WTC11 (cell line): Measurements from ENCODE around the gene HSD17B8.

Source experiments
- CDX4 ChIP-seq: fragments of 250-450 bp; sonication (Bioruptor Pico); IDR thresholded peaks from 2 replicates; pipeline ENCODE4 v1.9.0; 2021; ENCODE audit warnings: moderate library complexity, mild to moderate bottlenecking, inconsistent platforms, borderline replicate concordance
- CTCF ChIP-seq: fragments of 200-600 bp; IDR thresholded peaks from 2 replicates; pipeline ENCODE4 v1.8.0; 2022; ENCODE audit warnings: antibody characterized with exemption
- FOXJ3 ChIP-seq: sonication (generic); formaldehyde crosslinking; IDR thresholded peaks from 2 replicates; pipeline ENCODE4 v1.9.0; 2021; ENCODE audit warnings: missing genetic modification reagents, mild to moderate bottlenecking, borderline replicate concordance
- MAX ChIP-seq: sonication (generic); formaldehyde crosslinking; IDR thresholded peaks from 2 replicates; pipeline ENCODE4 v1.8.0; 2022; ENCODE audit warnings: mild to moderate bottlenecking, missing genetic modification reagents
- SMAD3 ChIP-seq: sonication (generic); formaldehyde crosslinking; IDR thresholded peaks from 2 replicates; pipeline ENCODE4 v1.8.0; 2022; ENCODE audit warnings: missing genetic modification reagents, mild to moderate bottlenecking, borderline replicate concordance
- TEAD4 ChIP-seq: sonication (generic); formaldehyde crosslinking; IDR thresholded peaks from 2 replicates; pipeline ENCODE4 v1.8.0; 2022; ENCODE audit warnings: mild to moderate bottlenecking, missing genetic modification reagents
- ZNF232 ChIP-seq: sonication (generic); formaldehyde crosslinking; IDR thresholded peaks from 2 replicates; pipeline ENCODE4 v1.8.0; 2022; ENCODE audit warnings: mild to moderate bottlenecking, missing genetic modification reagents
- TF ChIP-seq, protein P1 (sequence below): sonication (generic); formaldehyde crosslinking; IDR thresholded peaks from 2 replicates; pipeline ENCODE4 v1.8.1; 2023; ENCODE audit warnings: mild to moderate bottlenecking, missing genetic modification reagents, borderline replicate concordance

DNA sequence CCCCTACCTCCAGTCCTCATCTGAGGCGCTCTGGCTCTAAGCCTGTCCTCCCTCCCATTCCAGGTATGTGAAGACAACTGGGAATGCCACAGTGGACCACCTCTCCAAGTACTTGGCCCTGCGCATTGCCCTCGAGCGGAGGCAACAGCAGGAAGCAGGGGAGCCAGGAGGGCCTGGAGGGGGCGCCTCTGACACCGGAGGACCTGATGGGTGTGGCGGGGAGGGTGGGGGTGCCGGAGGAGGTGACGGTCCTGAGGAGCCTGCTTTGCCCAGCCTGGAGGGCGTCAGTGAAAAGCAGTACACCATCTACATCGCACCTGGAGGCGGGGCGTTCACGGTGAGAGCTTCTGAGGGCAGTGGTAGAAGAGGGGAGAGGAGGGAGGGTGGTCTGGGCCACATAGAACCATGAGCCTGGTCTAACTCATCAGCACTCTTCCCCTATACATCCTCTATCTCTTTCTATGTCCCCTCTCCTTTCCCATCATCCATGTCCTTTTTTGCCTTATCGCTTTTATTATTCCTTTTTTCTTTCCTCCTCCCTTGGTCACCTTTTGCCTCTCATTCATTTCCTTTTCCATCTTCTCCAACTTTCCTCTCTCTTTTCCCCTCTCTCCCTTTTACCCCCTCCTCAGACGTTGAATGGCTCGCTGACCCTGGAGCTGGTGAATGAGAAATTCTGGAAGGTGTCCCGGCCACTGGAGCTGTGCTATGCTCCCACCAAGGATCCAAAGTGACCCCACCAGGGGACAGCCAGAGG is 7.4 kb downstream of the HSD17B8 start:
- TF ChIP-seq TEAD4 (no peak), MAX (CRISPR knock-in tag) (no peak), SMAD3 (no peak), FOXJ3 (CRISPR knock-in tag) (no peak), CTCF (no peak), CDX4 (CRISPR knock-in tag) (no peak), ZNF232 (CRISPR knock-in tag) (no peak)
- TF ChIP-seq, protein P1, sequence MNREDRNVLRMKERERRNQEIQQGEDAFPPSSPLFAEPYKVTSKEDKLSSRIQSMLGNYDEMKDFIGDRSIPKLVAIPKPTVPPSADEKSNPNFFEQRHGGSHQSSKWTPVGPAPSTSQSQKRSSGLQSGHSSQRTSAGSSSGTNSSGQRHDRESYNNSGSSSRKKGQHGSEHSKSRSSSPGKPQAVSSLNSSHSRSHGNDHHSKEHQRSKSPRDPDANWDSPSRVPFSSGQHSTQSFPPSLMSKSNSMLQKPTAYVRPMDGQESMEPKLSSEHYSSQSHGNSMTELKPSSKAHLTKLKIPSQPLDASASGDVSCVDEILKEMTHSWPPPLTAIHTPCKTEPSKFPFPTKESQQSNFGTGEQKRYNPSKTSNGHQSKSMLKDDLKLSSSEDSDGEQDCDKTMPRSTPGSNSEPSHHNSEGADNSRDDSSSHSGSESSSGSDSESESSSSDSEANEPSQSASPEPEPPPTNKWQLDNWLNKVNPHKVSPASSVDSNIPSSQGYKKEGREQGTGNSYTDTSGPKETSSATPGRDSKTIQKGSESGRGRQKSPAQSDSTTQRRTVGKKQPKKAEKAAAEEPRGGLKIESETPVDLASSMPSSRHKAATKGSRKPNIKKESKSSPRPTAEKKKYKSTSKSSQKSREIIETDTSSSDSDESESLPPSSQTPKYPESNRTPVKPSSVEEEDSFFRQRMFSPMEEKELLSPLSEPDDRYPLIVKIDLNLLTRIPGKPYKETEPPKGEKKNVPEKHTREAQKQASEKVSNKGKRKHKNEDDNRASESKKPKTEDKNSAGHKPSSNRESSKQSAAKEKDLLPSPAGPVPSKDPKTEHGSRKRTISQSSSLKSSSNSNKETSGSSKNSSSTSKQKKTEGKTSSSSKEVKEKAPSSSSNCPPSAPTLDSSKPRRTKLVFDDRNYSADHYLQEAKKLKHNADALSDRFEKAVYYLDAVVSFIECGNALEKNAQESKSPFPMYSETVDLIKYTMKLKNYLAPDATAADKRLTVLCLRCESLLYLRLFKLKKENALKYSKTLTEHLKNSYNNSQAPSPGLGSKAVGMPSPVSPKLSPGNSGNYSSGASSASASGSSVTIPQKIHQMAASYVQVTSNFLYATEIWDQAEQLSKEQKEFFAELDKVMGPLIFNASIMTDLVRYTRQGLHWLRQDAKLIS: no peak
